HCT116 (cell line): ENCODE data around the gene DCAF6. TPM values are rescaled to one million over a fixed set of nuclear protein-coding genes. Genes with fewer than 3 reads are reported as not detected.

ENCODE experiments used
- ATAC-seq: fragments of 200-7000 bp; cut with Tn5 transposase; 2 replicates; pipeline ENCODE4 v1.9.1; 2020; ENCODE audit warnings: mild to moderate bottlenecking, moderate library complexity
- BruUV-seq: library from RNA; stranded (reverse); fragments of 400-500 nt; replicated peaks from 2 replicates; lab custom pipeline; 2021; lab: Mats Ljungman, UMichigan
- CTCF ChIA-PET: fragments of 300-600 bp; sonication (Branson Sonifier 250); formaldehyde crosslinking; loops from one replicate; lab custom pipeline; 2021; ENCODE audit warnings: antibody characterized with exemption; lab: Charles Lee
- POLR2A ChIA-PET: fragments of 300-600, 350-600 bp; sonication (Branson Sonifier 250); formaldehyde crosslinking; loops from one replicate; lab custom pipeline; 2021; ENCODE audit warnings: antibody characterized with exemption; lab: Charles Lee
- RAD21 ChIA-PET, 2 experiments: fragments of 300-600 bp; sonication (Branson Sonifier 250); formaldehyde crosslinking; loops; one replicate each; lab custom pipeline; 2023; ENCODE audit warnings: low total read pairs in 2 of 2; ENCODE audit not compliant: uncharacterized antibody in 2 of 2, unreplicated experiment in 2 of 2, low non-redundant PET in 1 of 2; lab: Charles Lee
- DNase-seq: peaks from one replicate; pipeline ENCODE4 v3.0.0-alpha.2; 2010; ENCODE audit warnings: low read depth, low spot score
- H2AFZ ChIP-seq: fragments of 200-600 bp; shearing (Covaris generic), sonication (generic); 2 replicates; pipeline ENCODE4 v1.6.1; 2017; ENCODE audit warnings: low read depth, mixed run types, mixed read lengths, antibody characterized with exemption, low read length; ENCODE audit not compliant: poor library complexity, severe bottlenecking
- H3K27ac ChIP-seq: 2 replicates; pipeline ENCODE4 v1.5.1; 2012; ENCODE audit warnings: low read depth, low read length
- H3K27me3 ChIP-seq: fragments of 200-600 bp; sonication (generic); 2 replicates; pipeline ENCODE4 v1.6.1; 2016; ENCODE audit warnings: mixed run types, low read length, mixed read lengths; ENCODE audit not compliant: insufficient read depth
- H3K36me3 ChIP-seq, 2 experiments: fragments of 200-500 bp in 1 of 2; fragments of 200-600 bp in 1 of 2; sonication (Bioruptor generic) in 1 of 2; sonication (generic) in 1 of 2; 2 replicates each; pipeline versions ENCODE4 v1.5.1 to v1.6.1; 2014 to 2016; ENCODE audit warnings: low read length in 2 of 2, inconsistent platforms in 1 of 2, mixed read lengths in 1 of 2, mixed run types in 1 of 2; ENCODE audit not compliant: insufficient read depth in 2 of 2, control insufficient read depth in 1 of 2
- H3K4me1 ChIP-seq, 2 experiments: fragments of 200-600 bp in 1 of 2; sonication (generic) in 1 of 2; 2 replicates each; pipeline versions ENCODE4 v1.5.1 to v1.6.1; 2012 to 2017; ENCODE audit warnings: low read length in 2 of 2, inconsistent platforms in 1 of 2, mild to moderate bottlenecking in 1 of 2, mixed read lengths in 1 of 2, mixed run types in 1 of 2, moderate library complexity in 1 of 2; ENCODE audit not compliant: insufficient read depth in 2 of 2, control insufficient read depth in 1 of 2
- H3K4me2 ChIP-seq: fragments of 200-600 bp; sonication (generic); 2 replicates; pipeline ENCODE4 v1.6.1; 2017; ENCODE audit warnings: mixed run types, low read length, mixed read lengths
- H3K4me3 ChIP-seq, 2 experiments: fragments of 200-600 bp in 1 of 2; sonication (generic) in 1 of 2; replicated peaks in 1 of 2; 2 replicates each; pipeline ENCODE4 v1.5.1; 2011 to 2016; ENCODE audit warnings: low read length in 2 of 2, control low read depth in 1 of 2, low read depth in 1 of 2, mild to moderate bottlenecking in 1 of 2, mixed read lengths in 1 of 2, mixed run types in 1 of 2
- H3K79me2 ChIP-seq: fragments of 200-600 bp; sonication (generic); 2 replicates; pipeline ENCODE4 v1.6.1; 2017; ENCODE audit warnings: mild to moderate bottlenecking, mixed run types, low read length, moderate library complexity, mixed read lengths; ENCODE audit not compliant: insufficient read depth
- H3K9ac ChIP-seq: fragments of 200-600 bp; sonication (generic); 2 replicates; pipeline ENCODE4 v1.6.1; 2016; ENCODE audit warnings: low read length, mixed read lengths
- H3K9me2 ChIP-seq: fragments of 200-600 bp; sonication (generic), shearing (Covaris generic); 2 replicates; pipeline ENCODE4 v1.6.1; 2017; ENCODE audit warnings: mixed run types, mild to moderate bottlenecking, moderate library complexity; ENCODE audit not compliant: insufficient read depth
- H3K9me3 ChIP-seq, 2 experiments: fragments of 200-500 bp in 1 of 2; fragments of 200-600 bp in 1 of 2; sonication (Bioruptor generic) in 1 of 2; sonication (generic) in 1 of 2; 2 replicates each; pipeline ENCODE4 v1.6.1; 2014 to 2017; ENCODE audit warnings: low read length in 2 of 2, mixed read lengths in 2 of 2, inconsistent platforms in 1 of 2, low read depth in 1 of 2, mild to moderate bottlenecking in 1 of 2, mixed run types in 1 of 2, moderate library complexity in 1 of 2; ENCODE audit not compliant: control insufficient read depth in 1 of 2, insufficient read depth in 1 of 2
- H4K20me1 ChIP-seq: fragments of 200-600 bp; sonication (generic), shearing (Covaris generic); 2 replicates; pipeline ENCODE4 v1.6.1; 2017; ENCODE audit warnings: mixed run types, mild to moderate bottlenecking, moderate library complexity; ENCODE audit not compliant: insufficient read depth
- CBX3 ChIP-seq: IDR thresholded peaks from 2 replicates; pipeline ENCODE4 v1.6.1; 2012; ENCODE audit warnings: low read depth
- CTCF ChIP-seq, 3 experiments: fragments of 200-600 bp in 1 of 3; sonication (generic) in 1 of 3; IDR thresholded peaks in 2 of 3; conservative IDR thresholded peaks in 1 of 3; 2 replicates each; pipeline ENCODE4 v1.5.1; 2012 to 2017; ENCODE audit warnings: low read depth in 2 of 3, low read length in 2 of 3, antibody characterized with exemption in 1 of 3, borderline replicate concordance in 1 of 3, control low read depth in 1 of 3, mild to moderate bottlenecking in 1 of 3, mixed read lengths in 1 of 3, mixed run types in 1 of 3, moderate library complexity in 1 of 3; ENCODE audit not compliant: insufficient read depth in 1 of 3
- EGR1 ChIP-seq: IDR thresholded peaks from 2 replicates; pipeline ENCODE4 v1.6.1; 2012; ENCODE audit warnings: low read depth
- ELF1 ChIP-seq: IDR thresholded peaks from 2 replicates; pipeline ENCODE4 v1.6.1; 2012; ENCODE audit warnings: low read depth, borderline replicate concordance
- EZH2 ChIP-seq: fragments of 200-600 bp; sonication (generic); IDR thresholded peaks from 2 replicates; pipeline ENCODE4 v1.6.1; 2017; ENCODE audit warnings: antibody characterized with exemption, mixed run types
- EZH2phosphoT487 ChIP-seq: fragments of 200-600 bp; IDR thresholded peaks from 2 replicates; pipeline ENCODE4 v1.6.1; 2018; ENCODE audit warnings: antibody characterized with exemption, borderline replicate concordance
- FOSL1 ChIP-seq: IDR thresholded peaks from 2 replicates; pipeline ENCODE4 v1.6.1; 2012; ENCODE audit warnings: low read depth
- JUND ChIP-seq: IDR thresholded peaks from 2 replicates; pipeline ENCODE4 v1.6.1; 2012
- POLR2A ChIP-seq: IDR thresholded peaks from 2 replicates; pipeline ENCODE4 v1.7.0; 2011; ENCODE audit warnings: borderline replicate concordance; ENCODE audit not compliant: insufficient read depth, insufficient read length; ENCODE audit errors: extremely low read depth
- RAD21 ChIP-seq: IDR thresholded peaks from 2 replicates; pipeline ENCODE4 v1.6.1; 2012; ENCODE audit warnings: low read depth, mild to moderate bottlenecking
- REST ChIP-seq: IDR thresholded peaks from 2 replicates; pipeline ENCODE4 v1.6.1; 2012; ENCODE audit warnings: low read depth
- SIN3A ChIP-seq: IDR thresholded peaks from 2 replicates; pipeline ENCODE4 v1.6.1; 2012; ENCODE audit warnings: low read depth
- SRF ChIP-seq: IDR thresholded peaks from 2 replicates; pipeline ENCODE4 v1.6.1; 2012; ENCODE audit warnings: low read depth
- TCF7L2 ChIP-seq: IDR thresholded peaks from 2 replicates; pipeline ENCODE4 v1.7.0; 2011; ENCODE audit warnings: borderline replicate concordance, inconsistent platforms; ENCODE audit not compliant: insufficient read depth, insufficient read length; ENCODE audit errors: extremely low read depth
- intact Hi-C: fragments of 100-400 bp; cut with micrococcal nuclease; formaldehyde crosslinking; loops from 2 replicates; pipeline ENCODE4 v1.10.0; 2022
- total RNA-seq: library from RNA; stranded (reverse); gene quantifications from one replicate; pipeline ENCODE4 v1.2.1, GENCODE V29; 2021; ENCODE audit not compliant: unreplicated experiment

DCAF6 gene
- total RNA-seq, 1 experiment from 2014 or later = 34.2 TPM

- H4K20me1 ChIP-seq = no peaks in the 10 kb centered on the region
- TF ChIP-seq SIN3A = no peak
- TF ChIP-seq REST = no peak
- no peak for TF ChIP-seq SRF
- TF ChIP-seq CBX3 = no peak
- no peak for TF ChIP-seq EGR1
- TF ChIP-seq JUND = no peak
- no peak for TF ChIP-seq TCF7L2
- TF ChIP-seq ELF1 = no peak
- TF ChIP-seq RAD21 = no peak
- TF ChIP-seq CTCF (IDR thresholded peaks at IDR 0.05 in 2 of 3, conservative IDR thresholded peaks at IDR 0.05 in 1 of 3; ENCODE audit: borderline replicate concordance in 1 of 3, insufficient read depth in 1 of 3, low read depth in 2 of 3, low read length in 2 of 3) = no peak
- TF ChIP-seq POLR2A = no peak
- no peak for TF ChIP-seq FOSL1
- TF ChIP-seq EZH2 = no peak
- TF ChIP-seq EZH2phosphoT487 = no peak
- ATAC-seq = no peak
- no peaks in the 10 kb centered on the region for H3K36me3 ChIP-seq
- no TSS peak for BruUV-seq
- ChIA-PET POLR2A (no interaction called here), CTCF (interaction anchor here (0.9 kb wide), 1 partner anchor 34 kb away, joined by 4 read pairs; no protein-coding TSS in a partner anchor), RAD21 (no interaction called here)
- H3K9me3 ChIP-seq = no peaks in the 10 kb centered on the region
- H3K4me2 ChIP-seq = no peak overlapping the region
- H3K9ac ChIP-seq = no peak overlapping the region
- H3K79me2 ChIP-seq = no peaks in the 10 kb centered on the region
- no peaks in the 10 kb centered on the region for H3K27me3 ChIP-seq
- no peaks in the 10 kb centered on the region for H3K9me2 ChIP-seq
- no peak for DNase-seq
- H3K4me1 ChIP-seq = peaks cover 13 to 18% of the 10 kb centered on the region in 2 experiments
- no peak overlapping the region for H3K27ac ChIP-seq
- intact Hi-C loops = no loop called here
- no peak overlapping the region for H3K4me3 ChIP-seq
- H2AFZ ChIP-seq = no peak overlapping the region
These were observed 179.9 kb downstream of the DCAF6 start for GRCh38 chr1:168116327-168116799.
